ENCODE data around the gene RARB.

GRCh38 chr3:25581823-25582222, 153.8 kb downstream of the RARB start:
- TF ChIP-seq CTCF (IDR thresholded peaks at IDR 0.05), result no peak
- no peak for TF ChIP-seq POLR2A (IDR thresholded peaks at IDR 0.05)
- TF ChIP-seq POLR2AphosphoS5 (IDR thresholded peaks at IDR 0.05), result no peak

Measured in breast epithelium (tissue), 3 donors.